Measurements from ENCODE around the gene UBE2U.
"Not testable (repeated sequence)": the region's sequence is repeated elsewhere in the genome, so short reads cannot be mapped to it uniquely, and the experiment has no call there.

UBE2U gene

GRCh38 chr1:64242895-64243756, 39.7 kb downstream of the UBE2U start:
- no peak for DNase-seq

GRCh38 chr1:64243757-64244080, 40.3 kb downstream of the UBE2U start:
- no peak for DNase-seq

GRCh38 chr1:64245495-64245894, 42.1 kb downstream of the UBE2U start:
- no peak for DNase-seq

GRCh38 chr1:64246294-64246917, 43.0 kb downstream of the UBE2U start:
- DNase-seq = no peak

- DNase-seq = no peak
Measured at GRCh38 chr1:64248065-64248464, 44.6 kb downstream of the UBE2U start.

GRCh38 chr1:64250472-64250871, 47.0 kb downstream of the UBE2U start:
- DNase-seq = not testable (repeated sequence)

GRCh38 chr1:64251971-64252370, 48.5 kb downstream of the UBE2U start:
- DNase-seq = no peak

- DNase-seq = not testable (repeated sequence)
Measured at GRCh38 chr1:64257233-64257632, 53.8 kb downstream of the UBE2U start.

- not testable (repeated sequence) for DNase-seq
Measured at GRCh38 chr1:64258444-64258843, 55.0 kb downstream of the UBE2U start.

GRCh38 chr1:64263335-64263734, 59.9 kb downstream of the UBE2U start:
- DNase-seq = no peak

GRCh38 chr1:64263856-64264255, 60.4 kb downstream of the UBE2U start:
- no peak for DNase-seq

GRCh38 chr1:64265141-64265540, 61.7 kb downstream of the UBE2U start:
- DNase-seq = no peak

- DNase-seq = no peak
Measured at GRCh38 chr1:64266991-64267390, 63.6 kb downstream of the UBE2U start.

GRCh38 chr1:64268653-64269557, 65.5 kb downstream of the UBE2U start:
- peak; percentile 65 for DNase-seq

- no peak for DNase-seq
Measured at GRCh38 chr1:64269558-64269884, 66.1 kb downstream of the UBE2U start.

GRCh38 chr1:64280001-64280400, 76.6 kb downstream of the UBE2U start:
- no peak for DNase-seq

- DNase-seq = no peak
Measured at GRCh38 chr1:64282351-64282750, 78.9 kb downstream of the UBE2U start.

- DNase-seq = no peak
Measured at GRCh38 chr1:64287071-64287470, 83.6 kb downstream of the UBE2U start.

GRCh38 chr1:64290420-64290819, 87.0 kb downstream of the UBE2U start:
- no peak for DNase-seq

GRCh38 chr1:64291931-64292330, 88.5 kb downstream of the UBE2U start:
- no peak for DNase-seq

GRCh38 chr1:64292399-64292798, 89.0 kb downstream of the UBE2U start:
- no peak for DNase-seq

GRCh38 chr1:64293820-64294219, 90.4 kb downstream of the UBE2U start:
- no peak for DNase-seq

GRCh38 chr1:64295136-64295535, 91.7 kb downstream of the UBE2U start:
- no peak for DNase-seq

GRCh38 chr1:64295561-64295960, 92.1 kb downstream of the UBE2U start:
- DNase-seq = no peak
